Pulmonary artery endothelial cell (primary cell): ENCODE measurements around the gene HCFC1R1. TPM values are rescaled to one million over a fixed set of nuclear protein-coding genes. Genes with fewer than 3 reads are reported as not detected.
"Not testable (repeated sequence)": the region's sequence is repeated elsewhere in the genome, so short reads cannot be mapped to it uniquely, and the experiment has no call there.

Experiments
- DNase-seq: peaks from one replicate; pipeline ENCODE4 v3.0.0-alpha.2; 2011; ENCODE audit warnings: low read depth, low spot score
- total RNA-seq: library from RNA; depleted of rRNA; stranded (reverse); fragments of >200 nt; gene quantifications from 2 replicates; pipeline ENCODE4 v1.2.3, GENCODE V29; 2014

HCFC1R1 gene
- total RNA-seq, 1 donor from 2014 or later: 10.0 TPM

DNA sequence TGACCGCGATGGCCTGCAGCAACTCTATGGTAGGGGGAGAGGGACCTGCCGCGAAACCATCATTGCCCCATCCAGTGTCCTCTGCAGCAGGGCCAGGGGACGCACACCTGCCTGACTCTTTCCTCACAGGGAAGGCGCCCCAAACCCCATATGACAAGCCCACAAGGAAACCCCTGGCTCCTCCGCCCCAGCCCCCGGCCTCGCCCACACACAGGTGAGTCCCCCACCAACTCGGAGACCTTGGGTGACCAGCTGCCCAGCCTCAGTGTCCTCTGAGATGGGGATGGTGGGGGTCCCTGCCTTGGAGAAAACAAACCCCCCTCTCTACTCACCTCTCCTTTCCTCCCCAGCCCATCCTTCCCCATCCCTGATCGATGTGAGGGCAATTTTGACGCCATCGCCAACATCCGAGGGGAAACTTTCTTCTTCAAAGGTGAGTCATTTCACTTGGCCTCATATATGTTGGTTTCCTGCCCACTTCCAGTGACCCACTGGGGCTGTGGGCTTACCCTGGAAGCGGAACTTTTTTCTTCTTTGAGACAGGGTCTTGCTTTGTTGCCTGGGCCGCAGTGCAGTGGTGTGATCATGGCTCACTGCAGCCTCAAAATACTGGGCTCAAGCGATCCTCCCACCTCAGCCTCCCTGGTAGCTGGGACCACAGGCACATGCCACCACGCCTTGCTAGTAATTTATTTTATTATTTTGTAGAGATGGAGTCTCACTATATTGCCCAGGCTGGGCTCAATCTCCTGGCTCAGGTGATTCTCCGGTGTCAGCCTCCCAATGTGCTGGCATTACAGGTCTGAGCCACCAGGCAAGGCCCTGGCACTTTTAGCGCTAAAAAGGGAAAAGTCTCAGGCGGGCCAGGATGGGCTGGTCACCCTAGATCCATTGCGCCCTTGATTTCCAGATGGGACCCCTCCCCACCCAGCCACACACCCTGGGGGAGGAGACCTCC is 33.7 kb upstream of the HCFC1R1 start:
- no peak for DNase-seq

DNA sequence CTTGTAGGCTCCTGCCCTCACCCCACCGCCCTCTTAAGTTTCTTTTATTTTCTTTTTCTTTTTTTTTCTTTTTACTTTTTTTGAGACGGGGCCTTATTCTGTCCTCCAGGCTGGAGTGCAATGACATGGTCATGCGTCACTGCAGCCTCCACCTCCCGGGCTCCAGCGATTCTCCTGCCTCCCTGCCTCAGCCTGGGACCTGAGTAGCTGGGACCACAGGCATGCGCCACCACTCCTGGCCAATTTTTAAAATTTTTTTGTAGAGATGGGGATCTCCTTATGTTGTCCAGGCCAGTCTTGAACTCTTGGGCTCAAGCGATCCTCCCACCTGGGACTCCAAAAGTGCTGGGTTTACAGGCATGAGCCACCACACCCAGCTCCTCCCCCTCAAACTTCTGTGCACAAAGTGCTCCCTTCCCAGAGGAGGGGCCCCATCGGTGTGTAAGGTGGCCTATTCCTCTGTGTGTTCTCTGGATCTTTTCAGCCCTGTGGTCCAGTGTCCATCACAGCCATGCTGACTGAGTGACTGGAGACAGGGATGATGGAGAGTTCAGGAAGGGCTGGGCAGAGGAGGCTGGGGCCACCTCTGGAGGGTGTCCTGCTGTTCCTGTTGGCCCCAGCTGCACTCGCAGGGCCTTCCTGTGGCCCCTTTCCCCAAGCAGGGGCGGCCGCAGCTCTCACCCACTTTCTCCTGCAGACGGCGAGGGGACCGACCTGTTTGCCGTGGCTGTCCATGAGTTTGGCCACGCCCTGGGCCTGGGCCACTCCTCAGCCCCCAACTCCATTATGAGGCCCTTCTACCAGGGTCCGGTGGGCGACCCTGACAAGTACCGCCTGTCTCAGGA is 32.8 kb upstream of the HCFC1R1 start:
- DNase-seq: no peak

DNA sequence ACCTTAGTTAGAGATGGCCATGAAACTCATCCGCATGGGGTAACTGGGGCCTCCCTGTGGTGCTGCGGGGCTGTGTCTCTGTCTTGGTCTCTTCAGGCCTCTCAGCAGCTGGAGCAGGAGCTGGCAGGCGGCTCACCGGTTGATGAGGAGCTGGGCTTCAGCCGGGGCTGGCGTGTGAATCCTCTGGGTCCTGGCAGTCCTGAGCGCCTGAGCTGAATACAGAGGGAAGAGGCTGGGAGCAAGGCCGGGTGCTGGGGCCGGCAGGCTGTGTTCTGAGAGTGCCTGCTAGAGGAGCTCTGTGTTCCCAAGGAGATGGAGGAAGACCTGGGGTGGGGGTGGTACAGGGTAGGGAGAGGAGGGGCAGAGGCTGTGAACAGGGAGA is 32.0 kb upstream of the HCFC1R1 start:
- not testable (repeated sequence) for DNase-seq

DNA sequence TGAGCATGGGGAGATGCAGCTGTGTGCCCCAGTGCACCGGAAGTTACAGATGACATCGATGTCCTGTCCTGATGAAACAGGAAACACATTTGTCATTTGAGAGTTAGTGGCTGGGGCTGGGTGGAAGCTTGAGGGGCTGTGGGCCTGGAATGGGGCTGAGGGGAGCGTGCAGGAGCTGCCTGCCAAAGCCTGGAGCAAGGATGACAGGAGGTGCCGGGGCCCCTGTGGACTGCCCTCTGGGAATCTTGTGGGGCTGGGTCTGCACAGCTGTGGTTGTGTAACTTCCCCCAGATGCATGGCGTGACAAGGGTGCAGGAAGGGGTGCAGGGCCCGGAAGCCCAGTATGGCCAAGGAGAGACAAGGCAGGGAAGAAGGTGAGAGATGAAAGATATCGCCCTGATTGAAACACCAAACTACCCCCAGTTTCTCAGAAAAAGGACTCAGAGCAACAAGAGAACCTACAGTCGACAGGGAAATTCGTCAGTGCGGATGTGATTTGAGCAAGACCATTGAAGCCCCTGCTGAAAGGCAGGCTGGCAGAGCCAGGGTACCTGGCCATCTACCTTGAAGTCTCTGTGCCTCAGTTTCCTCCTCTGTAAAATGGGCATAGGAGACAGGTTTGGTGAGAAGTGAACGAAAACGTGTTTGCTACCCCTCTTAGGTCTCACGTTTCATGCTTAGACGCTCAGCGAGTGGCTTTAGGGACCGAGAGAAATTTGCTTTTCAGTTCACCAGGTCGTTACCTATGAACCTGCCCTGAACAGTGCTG is 31.4 kb upstream of the HCFC1R1 start:
- DNase-seq: no peak

DNA sequence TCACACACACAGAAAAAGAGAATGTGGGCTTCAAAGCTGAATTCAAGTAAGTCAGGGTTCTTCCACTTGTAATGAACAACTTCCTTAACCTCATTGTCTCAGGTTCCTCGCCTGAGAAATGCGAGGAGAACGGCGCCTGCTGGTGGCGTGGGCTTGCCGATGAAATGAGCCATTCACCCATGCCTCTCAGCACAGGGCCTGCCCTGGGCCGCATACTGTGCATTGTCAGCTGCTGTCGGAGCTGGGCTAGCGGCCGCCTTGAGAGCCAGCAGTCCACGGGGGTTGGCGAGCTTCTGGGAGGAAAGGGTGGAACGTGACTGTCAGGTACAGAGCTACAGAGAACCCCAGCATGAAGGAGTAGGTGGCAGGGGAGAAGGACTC is 29.6 kb upstream of the HCFC1R1 start:
- DNase-seq: not testable (repeated sequence)

DNA sequence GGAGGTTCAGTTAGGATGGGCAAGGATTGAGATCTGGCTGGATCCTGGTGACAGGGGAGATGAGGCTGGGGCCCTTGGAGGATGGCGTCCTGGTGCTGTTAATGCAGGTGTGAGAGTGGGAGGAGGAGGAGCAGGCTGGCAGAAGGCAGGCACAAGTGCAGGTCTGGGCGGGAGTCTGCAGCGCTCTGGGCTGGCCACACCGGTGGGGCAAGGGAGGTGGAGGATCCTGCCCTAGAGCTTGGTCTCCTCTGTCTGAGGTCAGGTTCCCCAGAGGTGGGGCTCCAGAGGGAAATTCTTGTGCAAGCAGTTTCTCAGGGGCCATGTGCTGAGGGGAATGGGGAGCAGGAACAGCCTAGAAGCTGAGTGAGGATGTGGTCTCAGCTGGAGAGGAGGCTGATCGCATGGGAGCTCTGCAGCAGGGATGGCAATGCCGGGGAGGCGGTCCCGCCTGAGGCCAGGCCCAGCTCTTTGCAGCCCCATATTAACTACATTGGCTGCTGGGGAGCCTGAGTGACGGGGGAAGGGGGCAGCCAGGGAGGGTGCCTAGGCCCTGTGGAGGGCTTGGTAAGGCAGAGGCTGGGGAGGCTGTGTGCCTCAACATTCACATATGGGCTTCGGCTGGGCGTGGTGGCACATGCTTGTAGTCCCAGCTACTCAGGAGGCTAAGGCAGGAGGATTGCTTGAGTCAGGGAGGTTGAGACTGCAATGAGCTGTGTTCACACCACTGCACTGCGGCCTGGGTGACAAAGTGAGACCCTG is 29.0 kb upstream of the HCFC1R1 start:
- DNase-seq: not testable (repeated sequence)

DNA sequence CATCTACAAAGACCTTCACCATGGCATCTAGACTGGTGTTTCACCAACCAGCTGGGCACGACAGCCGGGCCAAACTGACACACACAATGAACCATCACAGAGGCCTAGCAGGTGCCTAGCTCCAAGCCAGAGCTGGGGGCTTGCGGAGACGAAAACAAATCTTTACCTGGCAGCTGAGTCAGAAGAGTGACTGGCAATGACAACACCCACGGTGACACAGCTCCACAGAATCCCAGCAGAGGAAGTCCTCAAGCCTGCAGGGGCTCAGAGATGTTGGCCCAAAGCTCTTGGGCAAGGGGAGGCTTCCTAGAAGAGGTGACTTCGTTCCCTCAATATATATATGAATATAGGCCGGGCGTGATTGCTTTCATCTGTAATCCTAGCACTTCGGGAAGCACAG is 27.8 kb upstream of the HCFC1R1 start:
- DNase-seq: no peak

DNA sequence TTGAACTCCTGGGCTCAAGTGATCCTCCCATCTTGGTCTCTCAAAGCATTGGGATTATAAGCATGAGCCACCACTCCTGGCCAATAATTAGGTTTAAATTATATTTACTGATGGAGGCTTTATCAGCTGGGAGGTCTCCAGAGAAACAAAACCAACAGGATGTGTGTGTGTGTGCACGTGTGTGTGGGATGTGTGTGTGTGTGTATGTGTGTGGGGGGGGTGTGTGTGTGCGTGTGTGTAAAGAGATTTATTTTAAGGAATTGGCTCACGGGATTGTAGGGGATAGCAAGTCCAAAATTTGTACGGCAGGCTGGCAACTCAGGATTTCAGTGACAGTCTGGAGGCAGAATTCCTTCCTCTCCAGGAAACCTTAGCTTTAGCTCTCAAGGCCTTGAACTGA is 27.3 kb upstream of the HCFC1R1 start:
- no peak for DNase-seq

DNA sequence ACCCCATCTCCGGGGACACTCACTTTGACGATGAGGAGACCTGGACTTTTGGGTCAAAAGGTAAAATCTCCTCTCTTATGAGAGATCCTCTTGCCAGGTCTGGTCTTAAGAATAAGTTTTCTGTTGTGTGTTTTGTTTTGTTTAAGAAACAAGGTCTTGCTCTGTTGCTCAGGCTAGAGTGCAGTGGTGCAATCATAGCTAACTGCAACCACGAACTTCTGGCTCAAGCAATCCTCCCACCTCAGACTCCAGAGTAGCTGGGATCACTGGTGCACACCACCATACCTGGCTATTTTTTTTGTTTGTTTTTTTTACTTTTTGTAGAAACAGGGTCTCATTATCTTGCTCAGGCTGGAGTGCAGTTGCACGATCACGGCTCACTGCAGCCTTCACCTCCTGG is 26.7 kb upstream of the HCFC1R1 start:
- no peak for DNase-seq

DNA sequence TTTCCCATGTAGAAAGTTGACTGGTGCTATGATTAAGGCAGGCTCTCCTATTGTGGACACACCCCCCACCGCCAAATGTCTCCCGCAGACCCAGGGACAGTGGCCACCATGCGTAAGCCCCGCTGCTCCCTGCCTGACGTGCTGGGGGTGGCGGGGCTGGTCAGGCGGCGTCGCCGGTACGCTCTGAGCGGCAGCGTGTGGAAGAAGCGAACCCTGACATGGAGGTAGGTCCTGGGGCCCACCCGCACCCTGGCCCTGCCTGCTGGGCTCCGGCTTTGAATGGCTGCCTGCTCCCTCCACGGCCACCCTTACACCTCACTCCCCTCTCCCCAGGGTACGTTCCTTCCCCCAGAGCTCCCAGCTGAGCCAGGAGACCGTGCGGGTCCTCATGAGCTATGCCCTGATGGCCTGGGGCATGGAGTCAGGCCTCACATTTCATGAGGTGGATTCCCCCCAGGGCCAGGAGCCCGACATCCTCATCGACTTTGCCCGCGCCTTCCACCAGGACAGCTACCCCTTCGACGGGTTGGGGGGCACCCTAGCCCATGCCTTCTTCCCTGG is 26.3 kb upstream of the HCFC1R1 start:
- no peak for DNase-seq

DNA sequence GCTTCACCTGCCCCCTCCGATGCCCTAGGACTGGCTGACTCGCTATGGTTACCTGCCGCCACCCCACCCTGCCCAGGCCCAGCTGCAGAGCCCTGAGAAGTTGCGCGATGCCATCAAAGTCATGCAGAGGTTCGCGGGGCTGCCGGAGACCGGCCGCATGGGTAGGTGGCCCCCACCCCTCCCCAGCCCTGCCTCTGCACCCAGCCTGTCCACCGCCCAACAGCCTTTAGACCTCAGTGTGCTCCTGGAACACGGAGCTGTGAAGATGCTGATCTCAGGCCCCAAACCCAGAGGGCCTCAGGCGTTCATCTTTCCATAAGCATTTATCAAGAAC is 23.6 kb upstream of the HCFC1R1 start:
- DNase-seq: no peak

DNA sequence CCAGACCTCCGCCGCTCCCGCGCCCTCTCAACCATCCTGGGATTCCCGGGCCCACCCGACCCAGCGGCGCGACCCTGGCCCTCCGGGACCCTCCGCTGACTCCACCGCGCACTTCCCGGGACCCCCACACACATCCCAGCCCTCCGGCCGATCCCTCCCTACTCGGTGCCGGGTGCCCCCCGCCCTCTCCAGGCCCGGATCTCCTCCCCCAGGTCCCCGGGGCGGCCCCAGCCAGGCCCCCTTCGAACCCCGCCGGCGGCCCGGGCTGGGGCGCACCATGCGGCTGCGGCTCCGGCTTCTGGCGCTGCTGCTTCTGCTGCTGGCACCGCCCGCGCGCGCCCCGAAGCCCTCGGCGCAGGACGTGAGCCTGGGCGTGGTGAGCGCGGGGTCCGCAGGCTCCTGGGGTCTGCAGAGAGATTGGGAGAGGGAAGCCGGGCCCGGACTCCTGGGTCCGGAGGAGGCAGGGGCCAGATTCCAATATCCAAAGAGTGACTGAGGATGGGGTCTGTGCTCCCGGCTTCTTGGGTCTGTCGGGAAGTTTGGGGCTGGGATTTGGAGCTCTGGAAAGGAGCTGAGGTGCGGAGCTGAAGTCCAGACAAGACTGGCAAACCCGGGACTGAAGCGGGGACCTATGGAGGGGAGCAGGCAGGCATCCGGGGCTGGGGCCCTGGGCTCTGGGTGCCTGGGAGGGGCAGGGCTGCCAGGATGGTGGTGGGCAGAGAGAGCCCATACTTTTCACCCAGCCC is 23.1 kb upstream of the HCFC1R1 start:
- DNase-seq: no peak

DNA sequence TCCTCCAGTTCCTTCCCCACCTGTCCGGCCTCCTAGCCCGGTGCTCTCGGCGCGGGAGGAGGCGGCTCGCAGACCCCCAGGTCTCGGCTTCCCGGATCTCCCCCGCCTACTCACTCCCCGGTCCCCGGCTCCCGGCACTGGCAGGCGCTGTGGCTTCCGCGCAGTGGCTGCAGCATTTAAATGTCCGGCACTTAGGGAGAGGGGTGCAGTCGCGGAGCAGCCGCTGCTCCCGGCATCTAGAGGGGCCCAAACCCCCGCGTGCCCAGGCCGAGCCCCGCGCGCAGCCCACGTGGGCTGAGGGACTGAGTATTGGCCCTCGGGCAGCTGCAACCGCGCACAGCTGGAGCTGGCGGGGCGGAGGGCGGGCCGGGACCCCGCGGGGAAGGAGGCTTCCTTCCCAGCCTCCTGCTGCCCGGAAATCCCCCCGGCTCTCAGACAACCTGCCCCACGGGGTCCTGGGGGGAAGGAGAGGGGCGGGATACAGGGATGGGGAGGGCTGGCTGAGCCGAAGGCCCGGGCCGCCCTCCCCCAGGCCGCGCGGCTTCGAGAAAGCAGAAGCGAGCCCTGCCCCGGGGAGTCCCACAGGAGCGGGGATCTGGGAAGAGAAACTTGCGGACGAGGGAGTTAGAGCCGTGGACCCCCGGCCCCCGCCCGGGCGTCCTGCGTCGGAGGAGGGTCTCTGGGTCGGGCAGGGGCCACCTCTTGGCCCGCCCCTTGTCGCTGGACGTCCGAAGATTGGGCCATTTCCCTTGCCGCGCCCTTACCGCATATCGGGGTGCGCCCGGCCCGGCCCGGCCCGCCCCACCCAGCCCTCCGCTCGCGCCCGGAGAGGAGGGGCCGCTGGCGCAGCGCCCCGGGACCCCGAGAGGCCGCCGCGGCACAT is 22.3 kb upstream of the HCFC1R1 start, which contains the start of gene MMP25:
Gene MMP25, plus strand, starts transcription at position 804 of the 883 bp plus-strand sequence. CDS start 357 bp downstream, outside the sequence.
- DNase-seq: no peak

DNA sequence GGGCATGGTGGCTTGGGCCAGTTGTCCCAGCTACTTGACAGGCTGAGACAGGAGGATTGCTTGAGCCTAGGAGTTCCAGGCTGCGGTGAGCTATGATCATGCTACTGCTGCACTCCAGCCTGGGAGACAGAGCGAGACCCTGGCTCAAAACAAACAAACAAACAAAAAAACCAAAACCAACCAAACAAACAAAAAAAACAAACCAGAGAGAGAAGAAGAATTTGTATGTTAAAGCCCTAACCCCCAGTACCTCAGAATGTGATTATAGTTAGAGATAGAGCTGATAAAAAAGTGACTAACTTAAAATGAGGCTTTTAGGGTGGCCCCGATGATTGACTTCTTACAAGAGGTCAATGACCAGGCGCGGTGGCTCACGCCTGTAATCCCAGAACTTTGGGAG is 21.0 kb upstream of the HCFC1R1 start:
- DNase-seq: no peak

DNA sequence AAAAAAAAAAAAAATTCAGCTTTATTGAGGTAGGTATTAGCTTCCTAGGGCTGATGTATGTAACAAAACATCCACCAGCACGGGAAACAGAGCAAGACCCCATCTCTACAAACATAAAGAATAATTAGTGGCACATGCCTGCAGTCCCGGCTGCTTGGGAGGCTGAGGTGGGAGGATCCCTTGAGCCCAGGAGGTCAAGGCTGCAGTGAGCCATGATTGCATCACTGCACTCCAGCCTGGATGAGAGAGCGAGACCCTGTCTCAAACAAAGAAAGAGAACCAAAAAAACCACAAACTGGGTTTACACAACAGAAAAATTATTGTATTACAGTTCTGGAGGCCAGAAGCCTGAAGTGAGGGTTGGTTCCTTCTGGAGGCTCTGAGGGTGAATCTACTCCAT is 18.6 kb upstream of the HCFC1R1 start:
- DNase-seq: no peak

DNA sequence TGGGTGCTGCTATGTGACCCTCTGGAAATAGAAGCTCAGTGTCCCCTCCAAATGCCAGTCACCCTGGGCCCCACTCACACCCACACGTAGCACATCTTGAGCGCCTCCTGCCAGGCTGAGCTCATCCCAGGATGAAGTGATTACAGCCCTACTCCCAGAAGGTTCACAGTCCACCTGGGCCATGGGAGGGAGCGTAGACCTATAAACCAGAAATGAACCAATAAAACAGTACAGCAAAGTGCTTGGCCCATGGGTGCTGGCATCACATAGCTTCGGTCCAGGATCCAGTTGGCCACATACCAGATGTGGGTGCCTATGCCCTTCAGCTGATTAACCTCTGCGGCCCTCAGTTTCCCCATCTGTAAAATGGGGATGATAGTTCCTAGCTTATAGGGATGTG is 15.2 kb upstream of the HCFC1R1 start:
- DNase-seq: no peak

DNA sequence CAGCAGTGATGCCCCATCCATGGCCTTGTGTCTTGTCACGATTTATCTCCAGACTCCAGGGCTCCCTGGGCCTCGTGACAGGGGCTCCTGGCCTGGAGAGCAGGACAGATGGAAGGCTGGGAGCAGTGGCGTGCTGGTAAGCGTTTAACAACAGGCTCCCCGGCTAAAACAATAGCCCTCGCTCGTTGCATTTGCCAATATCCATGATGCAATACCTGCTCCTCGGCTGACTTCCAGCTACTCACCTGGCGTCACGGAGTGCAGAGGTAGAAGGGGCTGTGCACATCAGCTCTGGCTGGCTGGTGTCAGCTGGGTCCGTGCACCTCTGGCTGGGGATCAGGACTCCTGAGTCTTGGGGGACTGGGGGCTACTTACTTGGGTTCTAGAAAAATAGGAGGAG is 14.5 kb upstream of the HCFC1R1 start:
- DNase-seq: no peak

DNA sequence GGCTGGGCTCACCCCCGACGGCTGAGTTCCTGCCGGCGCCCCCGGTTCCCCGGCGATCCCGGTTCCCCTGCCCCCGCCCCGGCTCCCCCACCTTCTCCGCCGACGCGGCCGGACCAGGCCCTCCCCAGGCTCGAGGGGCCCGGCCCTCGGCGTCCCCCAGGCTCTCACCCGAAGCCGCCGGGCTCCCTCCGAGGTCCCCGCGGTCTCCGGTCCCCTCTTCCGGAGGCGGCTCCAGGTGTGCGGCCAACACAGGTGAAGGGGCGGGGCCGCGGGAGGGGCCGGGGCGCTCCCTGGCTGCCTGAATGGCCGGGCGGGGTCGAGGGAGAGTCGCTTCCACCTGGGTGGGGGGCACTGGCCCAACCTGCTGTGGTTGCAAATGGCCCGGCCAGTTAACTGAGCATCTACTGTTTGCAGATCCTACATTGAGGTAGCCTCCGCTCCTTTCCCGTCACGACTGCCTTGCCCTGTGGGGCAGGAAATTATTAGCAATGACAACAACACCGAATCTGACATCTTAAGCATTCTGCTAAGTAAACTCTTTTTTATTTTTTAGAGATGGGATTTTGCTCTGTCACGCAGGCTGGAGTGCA is 13.1 kb upstream of the HCFC1R1 start, which contains the start of gene BICDL2:
Gene BICDL2, minus strand, starts transcription at position 219 of the 590 bp plus-strand sequence. CDS start 1,448 bp downstream, outside the sequence.
- no peak for DNase-seq
